Activated naive CD4-positive, alpha-beta T cell (primary cell): Measurements from ENCODE around the gene FMNL2.
"Not testable (repeated sequence)": the region's sequence is repeated elsewhere in the genome, so short reads cannot be mapped to it uniquely, and the experiment has no call there.

ENCODE experiments used
- DNase-seq, 4 experiments: peaks; one replicate each; lab custom pipeline; 2025; lab: John Stamatoyannopoulos, UW

The FMNL2 gene

GRCh38 chr2:152375174-152375573, 40.2 kb downstream of the FMNL2 start:
- DNase-seq = no peak

DNA sequence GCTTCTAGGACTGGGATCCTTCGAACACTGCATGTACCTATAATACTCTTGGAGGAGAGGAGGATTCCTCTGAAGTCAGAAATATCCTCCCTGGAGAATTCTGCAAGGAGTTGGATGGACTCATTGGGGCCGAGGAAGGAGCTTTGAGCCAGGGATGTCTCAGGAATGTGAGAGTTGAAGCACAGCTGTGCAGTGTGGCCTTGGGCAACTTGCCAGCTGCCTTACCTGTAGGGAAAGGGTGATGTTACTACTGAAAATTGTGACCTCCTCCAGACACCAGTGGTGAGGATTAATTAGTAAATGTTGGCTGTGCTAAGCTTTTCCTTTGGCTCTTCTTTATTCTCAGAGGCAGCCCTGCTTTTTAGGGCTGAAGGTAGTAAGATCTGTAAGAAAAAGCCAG, 41.4 kb downstream of the FMNL2 start:
- DNase-seq = no peak

DNA sequence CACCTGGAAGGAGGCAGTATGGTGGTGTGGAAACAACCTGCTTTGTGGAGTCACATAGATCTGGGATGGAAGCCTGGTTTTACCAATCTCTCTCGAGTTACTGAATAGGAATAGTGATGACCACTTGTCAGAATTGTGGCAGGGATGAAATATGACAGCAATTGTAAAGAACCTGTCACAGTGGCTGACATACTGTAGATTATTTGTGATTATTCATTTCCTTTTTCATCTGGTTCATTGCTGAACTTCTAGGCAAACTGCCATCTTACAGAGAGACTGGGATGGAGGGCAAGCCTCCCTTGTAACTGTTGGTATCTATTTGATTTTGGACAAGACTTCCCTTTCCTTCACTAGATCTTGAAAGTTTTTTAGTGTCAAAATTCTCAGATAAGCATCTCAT, 42.0 kb downstream of the FMNL2 start:
- no peak for DNase-seq

DNA sequence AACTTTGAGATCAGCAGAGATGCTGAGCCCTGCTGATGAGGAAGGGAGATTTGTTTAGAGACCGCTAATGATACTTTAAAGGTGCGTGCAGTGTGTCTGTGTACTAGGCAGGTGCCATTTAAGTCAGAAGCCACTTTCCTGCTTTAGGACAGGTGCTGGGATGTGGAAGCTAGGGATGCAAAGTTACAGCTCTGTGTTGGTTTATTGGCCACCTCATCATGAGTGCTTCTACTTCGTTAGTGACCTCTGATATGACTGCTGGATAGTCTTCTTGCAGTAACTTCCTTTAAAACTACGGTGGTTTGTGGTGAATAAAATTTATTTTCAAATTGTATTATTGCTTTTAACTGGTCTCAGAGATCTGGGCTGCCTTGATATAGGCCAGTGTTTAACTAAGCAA, 44.1 kb downstream of the FMNL2 start:
- no peak for DNase-seq

DNA sequence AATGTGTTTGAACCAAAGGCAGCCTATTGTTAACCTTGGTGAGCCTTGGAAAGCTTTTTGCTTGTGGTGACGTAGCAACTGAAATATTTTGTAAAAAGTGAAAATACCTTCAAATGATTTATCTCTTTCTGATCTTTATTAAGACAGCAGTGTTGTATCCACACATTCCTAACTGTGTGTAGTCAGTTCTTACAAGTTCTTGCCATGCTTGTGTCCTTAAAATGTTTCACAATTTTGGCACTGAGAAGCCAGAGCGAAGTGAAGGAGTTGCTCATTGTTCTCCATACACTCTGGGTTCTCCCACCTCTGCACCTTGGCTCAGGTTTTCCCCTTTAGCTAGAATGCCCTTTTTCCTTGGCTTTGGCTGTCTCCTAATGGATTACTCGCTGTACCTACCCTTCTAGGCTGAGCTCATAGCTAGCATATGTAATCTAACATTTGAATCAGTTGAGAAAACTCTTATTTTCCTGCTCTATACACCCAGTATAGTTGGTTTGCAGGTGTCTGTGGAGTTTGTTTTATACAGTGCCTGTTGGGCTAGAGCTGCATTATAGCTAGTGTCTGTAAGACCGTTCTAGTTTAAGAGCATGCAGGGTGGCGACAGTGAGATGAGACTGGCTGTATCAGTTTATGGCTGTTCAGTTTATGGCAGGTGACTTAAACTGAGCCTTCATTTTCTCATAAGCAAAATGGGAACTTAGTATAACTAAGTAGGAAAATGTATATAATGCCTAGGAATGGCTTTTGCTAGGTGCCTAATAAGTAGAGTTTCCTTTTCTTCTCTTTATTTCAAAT, 45.5 kb downstream of the FMNL2 start:
- DNase-seq = no peak

- DNase-seq = no peak
These were observed 48.7 kb downstream of the FMNL2 start for GRCh38 chr2:152383702-152384101.

DNA sequence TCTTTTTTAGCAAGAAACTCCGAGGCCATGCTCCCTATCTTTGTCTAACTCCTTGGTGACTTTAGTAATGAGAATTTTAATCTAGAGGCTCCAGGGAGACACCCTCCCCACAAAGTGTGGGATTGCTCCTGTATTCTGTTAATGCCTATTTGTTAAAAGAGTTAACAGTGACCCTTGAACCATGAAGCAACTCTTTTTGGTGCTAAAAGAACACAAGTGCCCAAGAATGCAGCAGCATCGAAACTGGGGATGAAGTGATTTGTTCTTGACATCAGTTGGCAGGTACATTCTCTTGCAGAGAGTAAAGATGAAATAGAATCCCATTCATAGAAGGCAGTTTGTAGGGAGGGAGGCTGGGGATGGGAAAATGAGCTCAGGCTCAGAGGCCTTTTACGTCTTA, 50.0 kb downstream of the FMNL2 start:
- DNase-seq = no peak

DNA sequence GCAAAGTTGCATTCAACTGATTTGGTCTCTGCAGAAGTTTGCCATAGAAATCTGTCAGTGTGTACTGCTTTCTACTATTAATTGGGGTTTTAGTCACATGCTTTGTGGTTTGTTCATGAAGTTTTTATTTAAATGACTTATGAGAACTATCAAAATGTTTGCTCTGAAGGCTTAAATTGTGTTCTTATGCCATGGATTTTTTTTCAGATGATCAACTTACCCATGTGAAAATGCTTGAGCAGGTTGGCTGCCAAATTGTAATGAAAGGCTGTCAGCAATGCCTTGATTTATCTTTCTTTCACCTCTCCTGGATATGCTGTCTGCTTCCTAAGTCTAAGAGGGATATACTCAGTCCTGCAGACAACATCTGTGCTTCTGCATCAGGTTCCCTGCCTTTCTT, 50.7 kb downstream of the FMNL2 start:
- no peak for DNase-seq

DNA sequence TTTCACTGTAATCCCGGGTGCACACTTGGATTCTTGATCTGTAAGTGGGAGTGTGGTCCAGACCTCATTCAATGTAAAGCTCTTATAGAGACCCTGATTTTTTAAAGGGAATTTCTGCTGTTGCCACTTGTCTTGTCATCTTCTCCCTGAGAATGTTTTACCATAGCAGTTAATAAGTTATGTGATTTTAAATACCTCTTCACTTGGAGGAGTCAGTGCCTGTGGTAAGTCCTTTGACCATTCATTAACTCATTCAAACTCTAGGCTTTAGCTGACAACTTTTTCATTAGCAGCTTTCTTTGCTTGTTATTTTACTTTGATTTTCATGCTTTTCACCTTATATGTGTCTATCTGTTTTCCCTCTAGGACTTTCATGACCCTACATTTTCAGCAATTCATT, 51.3 kb downstream of the FMNL2 start:
- no peak for DNase-seq

- DNase-seq = no peak
These were observed 52.1 kb downstream of the FMNL2 start for GRCh38 chr2:152387041-152387440.

- not testable (repeated sequence) for DNase-seq
These were observed 53.3 kb downstream of the FMNL2 start for GRCh38 chr2:152388269-152388668.

DNA sequence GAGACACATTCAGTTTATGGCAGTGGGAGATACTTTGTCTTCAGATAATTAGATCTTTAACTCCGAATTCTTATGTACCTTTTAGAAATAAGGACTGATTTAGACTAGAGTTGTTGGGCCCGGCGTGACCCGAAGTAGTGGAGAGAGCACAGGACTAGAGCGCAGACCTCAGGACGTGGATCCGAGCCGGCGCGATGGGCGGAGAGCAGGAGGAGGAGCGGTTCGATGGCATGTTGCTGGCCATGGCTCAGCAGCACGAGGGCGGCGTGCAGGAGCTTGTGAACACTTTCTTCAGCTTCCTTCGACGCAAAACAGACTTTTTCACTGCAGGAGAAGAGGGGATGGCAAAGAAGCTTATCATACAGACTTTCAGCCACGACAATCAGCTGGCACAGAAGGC, 54.5 kb downstream of the FMNL2 start:
- no peak for DNase-seq

DNA sequence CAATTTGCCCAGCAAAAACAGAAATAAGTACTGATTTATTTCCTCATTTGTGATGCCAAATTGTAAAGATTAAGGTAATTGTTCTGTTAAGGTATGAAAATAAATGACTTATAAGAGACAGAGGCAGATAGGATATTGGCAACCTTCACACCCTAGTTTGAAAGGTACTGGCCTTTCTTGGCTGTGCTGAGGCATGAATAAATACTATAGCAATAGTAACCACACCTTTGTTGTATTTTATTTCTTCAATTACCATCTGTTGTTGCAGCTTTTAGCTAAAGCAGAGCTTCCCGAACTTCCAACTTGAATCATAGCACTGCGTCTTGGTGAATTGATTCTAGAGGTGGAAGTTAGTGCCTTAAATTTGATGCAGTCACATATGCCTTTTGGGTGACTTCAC, 55.9 kb downstream of the FMNL2 start:
- DNase-seq = no peak

DNA sequence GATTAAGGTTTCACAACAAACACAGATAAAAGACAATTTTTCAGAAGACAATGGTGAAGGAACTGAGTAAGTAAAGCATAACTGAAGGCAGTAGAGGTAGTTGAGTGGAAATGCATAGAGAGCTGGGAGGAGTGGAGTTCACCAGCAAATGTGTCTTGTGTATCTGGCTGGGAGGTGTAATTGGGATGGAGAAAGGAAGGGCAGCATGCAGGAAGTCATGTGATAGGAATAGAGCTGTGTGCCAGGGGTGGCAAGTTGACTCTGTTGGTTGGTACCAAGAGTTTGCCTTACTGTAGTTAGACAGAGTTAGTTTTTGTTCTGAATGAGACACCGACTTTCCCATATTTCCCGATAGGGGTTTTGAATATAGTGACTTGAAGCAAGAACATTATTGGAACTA, 56.3 kb downstream of the FMNL2 start:
- no peak for DNase-seq

DNA sequence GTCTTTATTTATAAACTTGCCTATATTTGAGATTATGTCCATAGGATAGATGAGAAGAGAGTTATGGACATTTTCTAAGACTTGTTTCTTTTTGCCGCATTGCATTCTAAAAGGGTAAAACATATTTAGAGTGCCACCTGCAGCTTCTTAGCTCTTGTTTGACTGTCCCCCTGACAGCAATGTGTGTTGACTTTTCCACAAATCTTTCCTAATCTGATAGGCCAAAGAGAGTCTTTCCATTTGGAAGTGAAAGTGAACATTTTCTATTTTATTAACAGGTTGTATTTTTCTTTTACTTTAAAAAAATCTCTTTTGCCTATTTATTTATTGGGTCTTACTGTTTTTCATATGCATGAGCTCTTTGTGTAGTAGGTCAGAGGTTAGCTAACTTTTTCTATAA, 58.4 kb downstream of the FMNL2 start:
- no peak for DNase-seq

- no peak for DNase-seq
These were observed 59.4 kb downstream of the FMNL2 start for GRCh38 chr2:152394326-152394725.

GRCh38 chr2:152395103-152395502, 60.1 kb downstream of the FMNL2 start:
- DNase-seq = no peak

- no peak for DNase-seq
These were observed 60.6 kb downstream of the FMNL2 start for GRCh38 chr2:152395572-152395971.

DNA sequence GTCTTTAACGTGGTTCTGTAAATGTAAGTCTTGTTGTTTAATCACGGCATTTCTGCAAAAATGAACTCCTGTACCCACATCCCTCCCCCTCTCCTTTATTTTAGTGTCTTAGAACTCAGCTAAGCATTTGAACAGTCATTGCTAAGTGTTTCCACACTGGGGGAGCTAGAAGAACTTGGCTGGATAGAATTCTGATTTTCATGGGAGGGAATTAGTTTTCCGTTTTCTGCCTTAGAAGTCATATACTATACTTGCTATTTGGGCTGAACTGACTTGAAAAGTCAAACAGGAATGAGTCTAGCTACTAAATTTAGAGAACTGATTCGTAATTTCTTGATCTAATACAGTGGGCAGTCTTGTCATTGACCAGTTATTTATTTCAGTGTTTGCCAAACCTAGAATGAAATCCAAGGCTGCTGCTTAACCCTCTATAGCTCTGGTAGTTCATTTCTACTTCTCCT, 61.1 kb downstream of the FMNL2 start:
- no peak for DNase-seq

GRCh38 chr2:152396763-152397162, 61.8 kb downstream of the FMNL2 start:
- no peak for DNase-seq

DNA sequence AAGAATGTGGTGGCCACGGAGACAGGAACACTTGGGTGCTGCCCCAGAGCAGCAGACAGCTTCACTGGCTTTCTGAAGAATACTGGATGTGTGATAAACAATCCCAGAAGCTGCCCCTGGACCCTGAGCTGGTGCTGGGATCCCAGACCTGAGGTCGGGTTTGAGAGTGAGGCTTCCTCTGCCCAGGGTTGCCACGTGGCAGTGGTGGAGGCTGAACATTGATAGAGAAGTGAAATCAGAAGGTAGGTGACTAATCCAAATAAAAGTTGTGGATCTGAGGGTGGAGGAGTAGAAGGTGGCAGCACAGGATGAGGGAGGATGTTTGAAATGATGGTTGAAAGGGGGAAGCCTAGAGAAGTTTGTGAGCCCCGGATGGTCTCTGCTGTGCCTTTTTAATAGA, 64.0 kb downstream of the FMNL2 start:
- DNase-seq = no peak

DNA sequence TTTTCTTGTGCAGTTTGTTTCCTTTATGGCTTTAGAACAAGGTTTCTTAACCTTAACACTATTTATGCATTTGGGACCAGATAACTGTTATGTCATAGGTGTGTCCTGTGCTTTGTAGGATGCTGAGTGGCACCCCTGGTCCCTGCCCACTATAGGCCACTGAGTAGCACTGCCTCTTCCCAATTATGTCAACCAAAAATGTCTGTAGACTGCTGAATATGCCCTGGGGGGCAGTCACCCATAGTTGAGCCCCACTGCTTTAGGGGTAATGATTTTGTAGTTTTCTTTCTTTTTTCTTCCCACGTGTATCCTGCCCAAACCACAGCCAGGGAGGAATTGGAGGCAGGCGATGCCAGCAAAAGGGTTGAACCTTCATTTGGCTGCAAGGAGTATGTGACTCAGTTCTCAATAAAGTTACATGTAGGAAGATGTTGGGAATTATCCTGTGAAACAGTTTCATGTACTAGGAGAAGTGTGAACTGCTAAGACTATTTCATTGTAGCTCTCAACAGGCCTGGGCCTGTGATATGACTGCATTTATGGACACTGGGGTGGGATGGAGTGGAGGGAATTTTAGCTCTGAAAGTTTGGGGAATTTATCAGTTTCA, 65.7 kb downstream of the FMNL2 start:
- no peak for DNase-seq

GRCh38 chr2:152402780-152403759, 68.1 kb downstream of the FMNL2 start:
- DNase-seq = no peak
